HepG2 (cell line): ENCODE measurements around the gene E2F3. TPM values are rescaled to one million over a fixed set of nuclear protein-coding genes. Genes with fewer than 3 reads are reported as not detected.

Experiments
- ASH2L ChIP-seq: fragments of 300-600, 200-600 bp; sonication (generic); IDR thresholded peaks from 2 replicates; pipeline ENCODE4 v1.7.0; 2017; ENCODE audit warnings: low read depth, mild to moderate bottlenecking, moderate library complexity, mixed read lengths, low read length; ENCODE audit not compliant: insufficient read length
- CHCHD3 ChIP-seq: sonication (generic); formaldehyde crosslinking; IDR thresholded peaks from 2 replicates; pipeline ENCODE4 v1.8.0; 2022; ENCODE audit warnings: mild to moderate bottlenecking, missing genetic modification reagents, moderate library complexity
- GPN1 ChIP-seq: sonication (generic); formaldehyde crosslinking; IDR thresholded peaks from 2 replicates; pipeline ENCODE4 v1.5.1; 2020; ENCODE audit warnings: missing genetic modification reagents, borderline replicate concordance
- HNRNPUL1 ChIP-seq: fragments of 200-400 bp; formaldehyde crosslinking; IDR thresholded peaks from 2 replicates; pipeline ENCODE4 v1.6.1; 2017; ENCODE audit warnings: low read depth, mild to moderate bottlenecking, low read length, moderate library complexity
- KAT8 ChIP-seq: IDR thresholded peaks from 2 replicates; pipeline ENCODE4 v1.6.1; 2016; ENCODE audit warnings: missing genetic modification reagents, missing compliant biosample characterization
- KLF13 ChIP-seq: sonication (generic); formaldehyde crosslinking; IDR thresholded peaks from 2 replicates; pipeline ENCODE4 v1.4.0; 2020; ENCODE audit warnings: mild to moderate bottlenecking, missing genetic modification reagents
- MYC ChIP-seq: sonication (generic); formaldehyde crosslinking; IDR thresholded peaks from 2 replicates; pipeline ENCODE4 v1.9.0; 2021; ENCODE audit warnings: missing genetic modification reagents, borderline replicate concordance
- NCOA1 ChIP-seq: sonication (generic); formaldehyde crosslinking; IDR thresholded peaks from 2 replicates; pipeline ENCODE4 v1.9.0; 2021; ENCODE audit warnings: missing genetic modification reagents
- NFRKB ChIP-seq: fragments of 450-650 bp; IDR thresholded peaks from 2 replicates; pipeline ENCODE4 v1.6.1; 2017
- ONECUT2 ChIP-seq: sonication (generic); formaldehyde crosslinking; IDR thresholded peaks from 2 replicates; pipeline ENCODE4 v1.4.0; 2020; ENCODE audit warnings: missing genetic modification reagents
- RELA ChIP-seq: sonication (generic); formaldehyde crosslinking; IDR thresholded peaks from 2 replicates; pipeline ENCODE4 v1.4.0; 2020; ENCODE audit warnings: missing genetic modification reagents
- SALL2 ChIP-seq: sonication (generic); formaldehyde crosslinking; IDR thresholded peaks from 2 replicates; pipeline ENCODE4 v1.8.1; 2023; ENCODE audit warnings: mild to moderate bottlenecking, missing genetic modification reagents, inconsistent platforms
- SIN3B ChIP-seq: fragments of 150-350 bp; IDR thresholded peaks from 2 replicates; pipeline ENCODE4 v1.6.1; 2014; ENCODE audit warnings: low read length
- TFAP4 ChIP-seq: sonication (generic); IDR thresholded peaks from 2 replicates; pipeline ENCODE4 v1.6.1; 2016; ENCODE audit warnings: low read depth, borderline replicate concordance
- ZNF414 ChIP-seq: sonication (generic); formaldehyde crosslinking; IDR thresholded peaks from 2 replicates; pipeline ENCODE4 v1.5.0; 2020; ENCODE audit warnings: missing genetic modification reagents
- ZNF44 ChIP-seq: sonication (generic); formaldehyde crosslinking; IDR thresholded peaks from 2 replicates; pipeline ENCODE4 v1.5.1; 2020; ENCODE audit warnings: mild to moderate bottlenecking, missing genetic modification reagents
- ZNF530 ChIP-seq: sonication (generic); formaldehyde crosslinking; IDR thresholded peaks from 2 replicates; pipeline ENCODE4 v1.5.0; 2020; ENCODE audit warnings: low read depth, mild to moderate bottlenecking, missing genetic modification reagents
- ZNF615 ChIP-seq: sonication (generic); formaldehyde crosslinking; IDR thresholded peaks from 2 replicates; pipeline ENCODE4 v1.5.0; 2020; ENCODE audit warnings: mild to moderate bottlenecking, missing genetic modification reagents, borderline replicate concordance
- ZNF772 ChIP-seq: sonication (generic); formaldehyde crosslinking; IDR thresholded peaks from 2 replicates; pipeline ENCODE4 v1.5.0; 2020; ENCODE audit warnings: mild to moderate bottlenecking, missing genetic modification reagents
- polyA plus RNA-seq, 8 experiments: library from polyadenylated mRNA; depleted of rRNA in 3 of 8; stranded (reverse) in 7 of 8; unstranded in 1 of 8; fragments of >200 nt; fragmentation: Illumina TruSeq in 4 of 8; extraction: Trizol in 4 of 8; gene quantifications; 2 replicates each; pipeline versions ENCODE4 v1.2.1 to v1.2.3, GENCODE V29; 2011 to 2016; ENCODE audit warnings: low read depth in 4 of 8, missing spikeins in 1 of 8, mixed read lengths in 1 of 8; ENCODE audit not compliant: insufficient read depth in 1 of 8
- total RNA-seq, 5 experiments: library from RNA; depleted of rRNA; stranded (reverse); fragments of >200 nt; fragmentation: Illumina TruSeq; extraction: Trizol; gene quantifications; 2 replicates each; pipeline ENCODE4 v1.2.3, GENCODE V29; 2016; ENCODE audit warnings: low read depth in 1 of 5
- TF ChIP-seq, protein P1 (sequence below): sonication (generic); formaldehyde crosslinking; IDR thresholded peaks from 2 replicates; pipeline ENCODE4 v1.5.0; 2020; ENCODE audit warnings: mild to moderate bottlenecking, missing genetic modification reagents
- TF ChIP-seq, protein P2 (sequence below): sonication (generic); formaldehyde crosslinking; IDR thresholded peaks from 2 replicates; pipeline ENCODE4 v1.4.0; 2020; ENCODE audit warnings: missing genetic modification reagents, borderline replicate concordance
- TF ChIP-seq, protein P3 (sequence below): sonication (generic); formaldehyde crosslinking; IDR thresholded peaks from 2 replicates; pipeline ENCODE4 v1.4.0; 2020; ENCODE audit warnings: missing genetic modification reagents

The E2F3 gene
- total and polyA plus RNA-seq, 2 of the 13 experiments (the other 11 are each of a cell fraction or from before 2014, with no cell fraction given): 8.5 to 12.7 TPM

DNA sequence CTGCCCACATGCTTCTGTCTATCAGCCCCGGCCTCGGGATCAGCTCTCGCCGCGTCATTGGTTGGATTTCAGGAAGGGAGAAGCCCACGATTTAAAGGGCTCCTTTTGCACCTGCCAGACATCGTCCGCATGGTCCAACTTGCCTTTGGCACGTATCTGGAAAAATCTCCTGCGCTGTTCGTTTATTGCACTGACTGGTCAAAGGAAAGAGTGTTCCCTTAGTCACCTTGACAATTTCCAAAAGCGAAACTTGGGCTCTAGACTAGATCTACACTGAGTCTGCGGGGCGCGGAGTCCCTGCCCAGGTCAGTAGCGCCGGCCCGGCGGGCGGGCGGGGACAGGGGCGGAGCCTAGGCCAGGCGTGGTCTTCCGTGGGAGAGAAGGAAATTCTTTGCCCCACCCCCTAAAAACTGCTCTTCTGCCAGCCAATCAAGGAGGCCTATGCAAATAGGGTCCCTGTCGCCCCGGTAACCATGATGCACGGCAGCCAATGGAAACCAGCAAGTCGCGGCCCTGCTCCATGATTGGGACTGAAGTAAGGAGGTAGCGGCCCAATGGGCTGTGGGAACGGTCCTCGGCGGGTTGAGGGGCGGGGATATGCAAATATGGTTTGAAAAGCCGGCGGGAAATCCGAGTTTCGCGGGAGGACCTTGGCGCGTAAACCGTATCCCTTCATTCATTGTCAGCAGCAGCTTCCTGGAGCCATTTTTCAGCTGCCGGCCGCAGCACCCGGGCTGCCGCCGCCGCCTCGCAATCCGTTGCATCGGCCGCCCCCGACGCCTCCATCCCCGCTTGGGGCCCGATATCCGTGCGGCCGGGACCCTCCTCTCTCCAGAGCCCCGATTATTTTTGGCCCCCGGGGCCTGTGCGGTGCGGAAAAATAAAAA lies at the start of gene E2F3 (continued):
- TF ChIP-seq, protein P1, sequence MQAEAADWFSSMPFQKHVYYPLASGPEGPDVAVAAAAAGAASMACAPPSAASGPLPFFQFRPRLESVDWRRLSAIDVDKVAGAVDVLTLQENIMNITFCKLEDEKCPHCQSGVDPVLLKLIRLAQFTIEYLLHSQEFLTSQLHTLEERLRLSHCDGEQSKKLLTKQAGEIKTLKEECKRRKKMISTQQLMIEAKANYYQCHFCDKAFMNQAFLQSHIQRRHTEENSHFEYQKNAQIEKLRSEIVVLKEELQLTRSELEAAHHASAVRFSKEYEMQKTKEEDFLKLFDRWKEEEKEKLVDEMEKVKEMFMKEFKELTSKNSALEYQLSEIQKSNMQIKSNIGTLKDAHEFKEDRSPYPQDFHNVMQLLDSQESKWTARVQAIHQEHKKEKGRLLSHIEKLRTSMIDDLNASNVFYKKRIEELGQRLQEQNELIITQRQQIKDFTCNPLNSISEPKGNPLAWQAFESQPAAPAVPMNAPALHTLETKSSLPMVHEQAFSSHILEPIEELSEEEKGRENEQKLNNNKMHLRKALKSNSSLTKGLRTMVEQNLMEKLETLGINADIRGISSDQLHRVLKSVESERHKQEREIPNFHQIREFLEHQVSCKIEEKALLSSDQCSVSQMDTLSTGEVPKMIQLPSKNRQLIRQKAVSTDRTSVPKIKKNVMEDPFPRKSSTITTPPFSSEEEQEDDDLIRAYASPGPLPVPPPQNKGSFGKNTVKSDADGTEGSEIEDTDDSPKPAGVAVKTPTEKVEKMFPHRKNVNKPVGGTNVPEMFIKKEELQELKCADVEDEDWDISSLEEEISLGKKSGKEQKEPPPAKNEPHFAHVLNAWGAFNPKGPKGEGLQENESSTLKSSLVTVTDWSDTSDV (CRISPR knock-in tag): 0 out of 2 replicates have a peak, but pooled peaks have one; percentile 64
- TF ChIP-seq MYC (CRISPR knock-in tag): peak; percentile 83
- TF ChIP-seq GPN1: 0 out of 2 replicates have a peak, but pooled peaks have one; percentile 53
- TF ChIP-seq TFAP4: peak; percentile 14; the same call in 1 of the 2 replicates
- TF ChIP-seq ASH2L: peak; percentile 65
- TF ChIP-seq, protein P2, sequence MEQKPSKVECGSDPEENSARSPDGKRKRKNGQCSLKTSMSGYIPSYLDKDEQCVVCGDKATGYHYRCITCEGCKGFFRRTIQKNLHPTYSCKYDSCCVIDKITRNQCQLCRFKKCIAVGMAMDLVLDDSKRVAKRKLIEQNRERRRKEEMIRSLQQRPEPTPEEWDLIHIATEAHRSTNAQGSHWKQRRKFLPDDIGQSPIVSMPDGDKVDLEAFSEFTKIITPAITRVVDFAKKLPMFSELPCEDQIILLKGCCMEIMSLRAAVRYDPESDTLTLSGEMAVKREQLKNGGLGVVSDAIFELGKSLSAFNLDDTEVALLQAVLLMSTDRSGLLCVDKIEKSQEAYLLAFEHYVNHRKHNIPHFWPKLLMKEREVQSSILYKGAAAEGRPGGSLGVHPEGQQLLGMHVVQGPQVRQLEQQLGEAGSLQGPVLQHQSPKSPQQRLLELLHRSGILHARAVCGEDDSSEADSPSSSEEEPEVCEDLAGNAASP: peak; percentile 63; the same call in 1 of the 2 replicates
- TF ChIP-seq ZNF44: peak; percentile 77
- TF ChIP-seq NCOA1 (CRISPR knock-in tag): no peak
- peak; percentile 62; the same call in 1 of the 2 replicates for TF ChIP-seq ZNF615 (CRISPR knock-in tag)
- no peak for TF ChIP-seq KLF13 (CRISPR knock-in tag)
- no peak for TF ChIP-seq ZNF414 (CRISPR knock-in tag)
- peak; percentile 53 for TF ChIP-seq KAT8 (CRISPR knock-in tag)
- TF ChIP-seq CHCHD3 (CRISPR knock-in tag): peak; percentile 93
- TF ChIP-seq NFRKB: peak; percentile 46; the same call in 1 of the 2 replicates
- no peak for TF ChIP-seq RELA
- TF ChIP-seq ONECUT2 (CRISPR knock-in tag): peak; percentile 60; the same call in 1 of the 2 replicates
- peak; percentile 99 for TF ChIP-seq SIN3B
- TF ChIP-seq, protein P3, sequence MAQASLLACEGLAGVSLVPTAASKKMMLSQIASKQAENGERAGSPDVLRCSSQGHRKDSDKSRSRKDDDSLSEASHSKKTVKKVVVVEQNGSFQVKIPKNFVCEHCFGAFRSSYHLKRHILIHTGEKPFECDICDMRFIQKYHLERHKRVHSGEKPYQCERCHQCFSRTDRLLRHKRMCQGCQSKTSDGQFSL (CRISPR knock-in tag): 0 out of 2 replicates have a peak, but pooled peaks have one; percentile 50
- no peak for TF ChIP-seq HNRNPUL1
- no peak for TF ChIP-seq ZNF530 (CRISPR knock-in tag)
- TF ChIP-seq ZNF772 (CRISPR knock-in tag): peak; percentile 87; the same call in 1 of the 2 replicates
- TF ChIP-seq SALL2 (CRISPR knock-in tag): peak; percentile 93
